CD4-positive, alpha-beta memory T cell (primary cell): Measurements from ENCODE around the gene PTPRR. TPM values are rescaled to one million over a fixed set of nuclear protein-coding genes. Genes with fewer than 3 reads are reported as not detected.

Experiments used
- CTCF ChIA-PET: fragments of 350-600 bp; sonication (Branson Sonifier 250); formaldehyde crosslinking; loops from one replicate; lab custom pipeline; 2021; ENCODE audit warnings: inconsistent platforms; ENCODE audit not compliant: partially characterized antibody; lab: Charles Lee
- POLR2A ChIA-PET: fragments of 350-600 bp; sonication (Branson Sonifier 250); formaldehyde crosslinking; loops from one replicate; lab custom pipeline; 2021; ENCODE audit not compliant: partially characterized antibody; lab: Charles Lee
- DNase-seq, 5 donors: peaks; one replicate each; pipeline versions ENCODE4 v3.0.0 to v3.0.0-alpha.2; 2020 to 2022; ENCODE audit warnings: mixed read lengths in 1 of 5
- H3K27ac ChIP-seq: one replicate; pipeline ENCODE4 v1.7.0; 2013; ENCODE audit warnings: low read depth, low read length
- H3K27me3 ChIP-seq: 2 replicates; pipeline ENCODE4 v1.7.0; 2013; ENCODE audit warnings: mild to moderate bottlenecking, low read length, moderate library complexity; ENCODE audit not compliant: insufficient read depth
- H3K36me3 ChIP-seq: 2 replicates; pipeline ENCODE4 v1.7.0; 2013; ENCODE audit warnings: mild to moderate bottlenecking, low read length, moderate library complexity; ENCODE audit not compliant: insufficient read depth
- H3K4me1 ChIP-seq: 2 replicates; pipeline ENCODE4 v1.7.0; 2013; ENCODE audit warnings: mild to moderate bottlenecking, low read length, moderate library complexity; ENCODE audit not compliant: insufficient read depth
- H3K4me3 ChIP-seq, 2 donors: one replicate each; pipeline ENCODE4 v1.7.0; 2013; ENCODE audit warnings: low read length in 2 of 2, mild to moderate bottlenecking in 1 of 2
- H3K9me3 ChIP-seq, 2 donors: one replicate each; pipeline ENCODE4 v1.7.0; 2013; ENCODE audit warnings: low read length in 2 of 2, control low read depth in 1 of 2; ENCODE audit not compliant: control insufficient read depth in 1 of 2
- H3K27ac Mint-ChIP-seq, 7 donors: one replicate each; pipeline ENCODE4 v1.8.0; 2020 to 2021; ENCODE audit warnings: mixed read lengths in 7 of 7, mild to moderate bottlenecking in 6 of 7, inconsistent platforms in 3 of 7, moderate library complexity in 3 of 7
- H3K27me3 Mint-ChIP-seq, 2 donors: one replicate each; pipeline ENCODE4 v1.8.0; 2020 to 2021; ENCODE audit warnings: mixed read lengths in 2 of 2
- H3K36me3 Mint-ChIP-seq, 2 donors: one replicate each; pipeline ENCODE4 v1.8.0; 2020 to 2021; ENCODE audit warnings: mixed read lengths in 2 of 2, inconsistent platforms in 1 of 2, mild to moderate bottlenecking in 1 of 2
- H3K4me1 Mint-ChIP-seq, 4 donors: one replicate each; pipeline ENCODE4 v1.8.0; 2020 to 2021; ENCODE audit warnings: mixed read lengths in 4 of 4, mild to moderate bottlenecking in 1 of 4
- H3K4me3 Mint-ChIP-seq, 8 donors: one replicate each; pipeline ENCODE4 v1.8.0; 2020 to 2021; ENCODE audit warnings: mixed read lengths in 8 of 8, mild to moderate bottlenecking in 7 of 8, moderate library complexity in 6 of 8, inconsistent platforms in 3 of 8
- H3K9me3 Mint-ChIP-seq, 8 donors: one replicate each; pipeline ENCODE4 v1.8.0; 2020 to 2021; ENCODE audit warnings: mixed read lengths in 8 of 8, mild to moderate bottlenecking in 5 of 8, inconsistent platforms in 3 of 8, moderate library complexity in 1 of 8
- intact Hi-C: fragments of 100-400 bp; cut with micrococcal nuclease; formaldehyde crosslinking; loops from one replicate; pipeline ENCODE4 v1.15.1; 2023
- polyA plus RNA-seq, 2 donors: library from polyadenylated mRNA; unstranded; fragments of 300-500 nt; fragmentation: Illumina TruSeq; gene quantifications; one replicate each; pipeline ENCODE4 v1.2.3, GENCODE V29; 2021
- total RNA-seq, 2 experiments: library from RNA; stranded (reverse); gene quantifications; one replicate each; pipeline ENCODE4 v1.2.3, GENCODE V29; 2021

The PTPRR gene
- total and polyA plus RNA-seq, 4 experiments from 2014 or later = not detected

- peaks cover 0 to 2% of the 10 kb centered on the region in 2 donors for H3K27me3 Mint-ChIP-seq
- ChIA-PET CTCF (no interaction called here), POLR2A (no interaction called here)
- H3K36me3 Mint-ChIP-seq = no peaks in the 10 kb centered on the region
- no peak overlapping the region for H3K27ac Mint-ChIP-seq
- no peaks in the 10 kb centered on the region for H3K9me3 ChIP-seq
- no peak overlapping the region for H3K4me3 Mint-ChIP-seq
- intact Hi-C loops = no loop called here
- no peak overlapping the region for H3K27ac ChIP-seq
- no peaks in the 10 kb centered on the region for H3K4me1 ChIP-seq
- no peaks in the 10 kb centered on the region for H3K4me1 Mint-ChIP-seq
- peaks cover 0 to 4% (median under 1%) of the 10 kb centered on the region in 8 donors for H3K9me3 Mint-ChIP-seq
- no peaks in the 10 kb centered on the region for H3K27me3 ChIP-seq
- no peak for DNase-seq
- H3K36me3 ChIP-seq = no peaks in the 10 kb centered on the region
- H3K4me3 ChIP-seq = no peak overlapping the region
Measured at GRCh38 chr12:70910666-70911065, 9.9 kb downstream of the PTPRR start.

- ChIA-PET POLR2A (no interaction called here), CTCF (no interaction called here)
- Mint-ChIP-seq H3K4me3 (no peak overlapping the region), H3K36me3 (no peaks in the 10 kb centered on the region), H3K27ac (no peak overlapping the region), H3K4me1 (no peaks in the 10 kb centered on the region), H3K27me3 (no peaks in the 10 kb centered on the region), H3K9me3 (peaks cover 0 to 4% (median 1%) of the 10 kb centered on the region in 8 donors)
- Histone ChIP-seq H3K9me3 (no peaks in the 10 kb centered on the region), H3K27me3 (no peaks in the 10 kb centered on the region), H3K36me3 (no peaks in the 10 kb centered on the region), H3K27ac (no peak overlapping the region), H3K4me3 (no peak overlapping the region), H3K4me1 (no peaks in the 10 kb centered on the region)
- DNase-seq = no peak
- intact Hi-C loops = no loop called here
Measured at GRCh38 chr12:70908978-70909377, 11.6 kb downstream of the PTPRR start.

- Histone ChIP-seq H3K27ac (no peak overlapping the region), H3K36me3 (no peaks in the 10 kb centered on the region), H3K4me3 (no peak overlapping the region), H3K27me3 (no peaks in the 10 kb centered on the region), H3K4me1 (no peaks in the 10 kb centered on the region), H3K9me3 (no peaks in the 10 kb centered on the region)
- Mint-ChIP-seq H3K36me3 (no peaks in the 10 kb centered on the region), H3K4me1 (peaks cover 0 to 2% (median 0%) of the 10 kb centered on the region in 4 donors), H3K9me3 (peaks cover 0 to 4% (median 1%) of the 10 kb centered on the region in 8 donors), H3K4me3 (no peak overlapping the region), H3K27me3 (no peaks in the 10 kb centered on the region), H3K27ac (no peak overlapping the region)
- CTCF ChIA-PET = interaction anchor here (1.0 kb wide), 1 partner anchor 10 kb away, joined by 3 read pairs; no protein-coding TSS in a partner anchor
- DNase-seq = no peak
- intact Hi-C loops = no loop called here
- POLR2A ChIA-PET = no interaction called here
Measured at GRCh38 chr12:70907412-70907811, 13.1 kb downstream of the PTPRR start.

- Histone ChIP-seq H3K4me1 (no peaks in the 10 kb centered on the region), H3K4me3 (no peak overlapping the region), H3K9me3 (no peaks in the 10 kb centered on the region), H3K27me3 (no peaks in the 10 kb centered on the region), H3K27ac (no peak overlapping the region), H3K36me3 (no peaks in the 10 kb centered on the region)
- Mint-ChIP-seq H3K27ac (no peak overlapping the region), H3K9me3 (peaks cover 0 to 9% (median 4%) of the 10 kb centered on the region in 8 donors), H3K36me3 (no peaks in the 10 kb centered on the region), H3K27me3 (no peaks in the 10 kb centered on the region), H3K4me1 (no peaks in the 10 kb centered on the region), H3K4me3 (no peak overlapping the region)
- DNase-seq = no peak
- intact Hi-C loops = no loop called here
- POLR2A ChIA-PET = no interaction called here
- CTCF ChIA-PET = interaction anchor here (1.4 kb wide), 1 partner anchor 25 kb away, joined by 3 read pairs; the partner anchor contains the start of gene PTPRR
Measured at GRCh38 chr12:70895956-70896355, 24.6 kb downstream of the PTPRR start.

GRCh38 chr12:70892593-70892992 lies 27.9 kb downstream of the PTPRR start:
- Mint-ChIP-seq H3K4me3 (no peak overlapping the region), H3K36me3 (no peaks in the 10 kb centered on the region), H3K27ac (no peak overlapping the region), H3K9me3 (peaks cover 0 to 9% (median 4%) of the 10 kb centered on the region in 8 donors), H3K27me3 (no peaks in the 10 kb centered on the region), H3K4me1 (no peaks in the 10 kb centered on the region)
- Histone ChIP-seq H3K4me1 (no peaks in the 10 kb centered on the region), H3K9me3 (no peaks in the 10 kb centered on the region), H3K36me3 (no peaks in the 10 kb centered on the region), H3K4me3 (no peak overlapping the region), H3K27me3 (no peaks in the 10 kb centered on the region), H3K27ac (no peak overlapping the region)
- ChIA-PET POLR2A (no interaction called here), CTCF (no interaction called here)
- DNase-seq = no peak
- intact Hi-C loops = no loop called here

GRCh38 chr12:70890895-70891832 lies 29.4 kb downstream of the PTPRR start:
- H3K27ac Mint-ChIP-seq = no peak overlapping the region
- Histone ChIP-seq H3K36me3 (no peaks in the 10 kb centered on the region), H3K27me3 (no peaks in the 10 kb centered on the region), H3K4me1 (no peaks in the 10 kb centered on the region), H3K27ac (no peak overlapping the region), H3K9me3 (no peaks in the 10 kb centered on the region), H3K4me3 (no peak overlapping the region)
- DNase-seq = no peak
- H3K36me3 Mint-ChIP-seq = no peaks in the 10 kb centered on the region
- CTCF ChIA-PET = no interaction called here
- intact Hi-C loops = no loop called here
- no peaks in the 10 kb centered on the region for H3K4me1 Mint-ChIP-seq
- peaks cover 0 to 7% (median 4%) of the 10 kb centered on the region in 8 donors for H3K9me3 Mint-ChIP-seq
- H3K4me3 Mint-ChIP-seq = no peak overlapping the region
- no peaks in the 10 kb centered on the region for H3K27me3 Mint-ChIP-seq
- POLR2A ChIA-PET = no interaction called here

- POLR2A ChIA-PET = no interaction called here
Measured at GRCh38 chr12:70885956-70886355, 34.6 kb downstream of the PTPRR start.

More at GRCh38 chr12:70885956-70886355, 34.6 kb downstream of the PTPRR start:
- H3K4me3 Mint-ChIP-seq = no peak overlapping the region
- no peaks in the 10 kb centered on the region for H3K9me3 ChIP-seq
- no peaks in the 10 kb centered on the region for H3K4me1 Mint-ChIP-seq
- no peaks in the 10 kb centered on the region for H3K4me1 ChIP-seq
- no peak overlapping the region for H3K4me3 ChIP-seq
- no peak overlapping the region for H3K27ac Mint-ChIP-seq
- H3K27me3 ChIP-seq = no peaks in the 10 kb centered on the region
- H3K27ac ChIP-seq = no peak overlapping the region
- CTCF ChIA-PET = no interaction called here
- H3K27me3 Mint-ChIP-seq = no peaks in the 10 kb centered on the region
- intact Hi-C loops = no loop called here
- H3K36me3 Mint-ChIP-seq = no peaks in the 10 kb centered on the region
- H3K36me3 ChIP-seq = no peaks in the 10 kb centered on the region
- DNase-seq = no peak
- H3K9me3 Mint-ChIP-seq = peaks cover 0 to 5% (median under 1%) of the 10 kb centered on the region in 8 donors
